SK-N-SH treated with all-trans-retinoic acid at 6 μM for 48 hours (cell line): ENCODE results near the gene KIAA1217.

Experiments used
- ARNTL ChIP-seq: fragments of 450-650 bp; formaldehyde crosslinking; IDR thresholded peaks from 2 replicates; pipeline ENCODE4 v1.5.0; 2020; ENCODE audit warnings: low read depth, mild to moderate bottlenecking, moderate library complexity, borderline replicate concordance
- ESRRG ChIP-seq: fragments of 250-450 bp; sonication (Bioruptor Pico); IDR thresholded peaks from 2 replicates; pipeline ENCODE4 v1.6.1; 2021; ENCODE audit warnings: mild to moderate bottlenecking
- GLIS3 ChIP-seq: fragments of 250-450 bp; sonication (Bioruptor Pico); IDR thresholded peaks from 2 replicates; pipeline ENCODE4 v1.5.0; 2020; ENCODE audit warnings: mild to moderate bottlenecking, moderate library complexity
- PPARA ChIP-seq: fragments of 250-450 bp; sonication (Bioruptor Pico); IDR thresholded peaks from 2 replicates; pipeline ENCODE4 v1.5.0; 2020; ENCODE audit warnings: mild to moderate bottlenecking, borderline replicate concordance
- RARB ChIP-seq: fragments of 250-450 bp; sonication (Bioruptor Pico); IDR thresholded peaks from 2 replicates; pipeline ENCODE4 v1.8.0; 2021; ENCODE audit warnings: mild to moderate bottlenecking, moderate library complexity
- TCF4 ChIP-seq: fragments of 250-450 bp; sonication (Bioruptor Pico); IDR thresholded peaks from 2 replicates; pipeline ENCODE4 v1.8.0; 2021; ENCODE audit warnings: mild to moderate bottlenecking, moderate library complexity, borderline replicate concordance
- TSHZ2 ChIP-seq: fragments of 250-450 bp; sonication (Bioruptor Pico); IDR thresholded peaks from 2 replicates; pipeline ENCODE4 v1.5.0; 2020; ENCODE audit warnings: mild to moderate bottlenecking, moderate library complexity
- ZFP3 ChIP-seq: fragments of 250-450 bp; sonication (Bioruptor Pico); IDR thresholded peaks from 2 replicates; pipeline ENCODE4 v1.5.0; 2020; ENCODE audit warnings: mild to moderate bottlenecking, moderate library complexity
- TF ChIP-seq, protein P1 (sequence below): fragments of 250-450 bp; sonication (Bioruptor Pico); IDR thresholded peaks from 2 replicates; pipeline ENCODE4 v1.5.1; 2020; ENCODE audit warnings: low read depth, mild to moderate bottlenecking, moderate library complexity

GRCh38 chr10:24197263-24197662 is 11.7 kb upstream of the KIAA1217 start:
- TF ChIP-seq RARB (no peak), ARNTL (no peak), TSHZ2 (CRISPR knock-in tag) (no peak), ZFP3 (CRISPR knock-in tag) (no peak), PPARA (CRISPR knock-in tag) (no peak), ESRRG (no peak), GLIS3 (CRISPR knock-in tag) (no peak), TCF4 (CRISPR knock-in tag) (no peak)
- TF ChIP-seq, protein P1, sequence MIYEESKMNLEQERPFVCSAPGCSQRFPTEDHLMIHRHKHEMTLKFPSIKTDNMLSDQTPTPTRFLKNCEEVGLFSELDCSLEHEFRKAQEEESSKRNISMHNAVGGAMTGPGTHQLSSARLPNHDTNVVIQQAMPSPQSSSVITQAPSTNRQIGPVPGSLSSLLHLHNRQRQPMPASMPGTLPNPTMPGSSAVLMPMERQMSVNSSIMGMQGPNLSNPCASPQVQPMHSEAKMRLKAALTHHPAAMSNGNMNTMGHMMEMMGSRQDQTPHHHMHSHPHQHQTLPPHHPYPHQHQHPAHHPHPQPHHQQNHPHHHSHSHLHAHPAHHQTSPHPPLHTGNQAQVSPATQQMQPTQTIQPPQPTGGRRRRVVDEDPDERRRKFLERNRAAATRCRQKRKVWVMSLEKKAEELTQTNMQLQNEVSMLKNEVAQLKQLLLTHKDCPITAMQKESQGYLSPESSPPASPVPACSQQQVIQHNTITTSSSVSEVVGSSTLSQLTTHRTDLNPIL (CRISPR knock-in tag), result no peak
